ENCODE measurements around the gene SUMF1. TPM values are rescaled to one million over a fixed set of nuclear protein-coding genes. Genes with fewer than 3 reads are reported as not detected.
"Not testable (repeated sequence)": the region's sequence is repeated elsewhere in the genome, so short reads cannot be mapped to it uniquely, and the experiment has no call there.

The SUMF1 gene
- total RNA-seq, 1 donor from 2014 or later: 67.9 TPM

DNA sequence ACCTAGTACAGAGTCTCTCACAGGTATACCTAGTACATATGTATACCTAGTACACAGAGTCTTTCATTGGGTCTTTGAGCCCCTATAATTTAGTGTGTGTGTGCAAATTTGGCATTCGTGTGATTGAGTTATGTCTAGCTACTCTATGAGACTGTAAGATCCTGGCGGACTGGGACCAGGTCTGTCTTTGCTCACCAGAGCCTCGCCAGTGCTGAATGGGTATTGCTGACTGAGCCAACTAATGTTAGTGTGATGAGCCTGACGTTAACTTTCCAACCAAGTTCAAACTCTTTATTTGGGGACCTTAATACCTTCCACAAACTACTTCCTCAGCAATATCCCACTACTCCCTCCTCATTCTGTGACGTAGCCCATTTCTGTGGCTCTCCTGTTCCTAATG lies 128.3 kb downstream of the SUMF1 start:
- no peak for DNase-seq (ENCODE audit: low spot score)

DNA sequence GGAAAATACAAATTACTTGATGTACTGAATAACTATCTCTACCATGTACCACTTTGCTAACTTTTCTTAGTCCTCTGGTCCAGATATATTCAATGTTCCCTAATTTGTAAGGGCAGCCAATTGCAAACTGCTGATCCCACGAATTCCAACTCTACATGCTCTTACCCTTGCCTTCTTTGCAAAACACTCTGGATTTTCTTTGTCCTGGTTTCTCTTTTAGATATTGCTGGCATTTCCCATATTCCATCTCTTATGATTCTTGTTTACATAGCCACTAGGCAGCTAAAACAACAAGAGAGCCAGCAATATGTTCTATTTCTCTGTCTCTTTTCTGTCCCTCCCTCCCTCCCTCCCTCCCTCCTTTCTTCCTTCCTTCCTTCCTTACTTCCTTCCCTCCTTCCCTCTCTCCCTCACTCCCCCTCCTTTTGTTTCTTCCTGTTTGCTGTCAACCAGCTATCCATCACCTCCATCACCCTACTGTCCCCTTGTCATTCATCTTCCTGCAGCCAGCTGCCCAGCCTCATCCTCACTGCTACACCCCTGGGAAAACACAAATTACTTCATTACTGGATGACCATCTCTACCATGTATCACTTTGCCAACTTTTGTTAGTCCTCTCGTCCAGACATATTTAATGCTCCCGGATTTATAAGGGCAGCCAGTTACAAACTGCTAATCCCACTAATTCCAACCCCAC lies 130.1 kb downstream of the SUMF1 start:
- no peak for DNase-seq (ENCODE audit: low spot score)

- DNase-seq (ENCODE audit: low spot score): no peak
These were observed 131.1 kb downstream of the SUMF1 start for GRCh38 chr3:4335840-4336562.

GRCh38 chr3:4334548-4334947 lies 132.5 kb downstream of the SUMF1 start:
- DNase-seq (ENCODE audit: low spot score): no peak

- DNase-seq (ENCODE audit: low spot score): no peak
These were observed 134.1 kb downstream of the SUMF1 start for GRCh38 chr3:4332991-4333390.

DNA sequence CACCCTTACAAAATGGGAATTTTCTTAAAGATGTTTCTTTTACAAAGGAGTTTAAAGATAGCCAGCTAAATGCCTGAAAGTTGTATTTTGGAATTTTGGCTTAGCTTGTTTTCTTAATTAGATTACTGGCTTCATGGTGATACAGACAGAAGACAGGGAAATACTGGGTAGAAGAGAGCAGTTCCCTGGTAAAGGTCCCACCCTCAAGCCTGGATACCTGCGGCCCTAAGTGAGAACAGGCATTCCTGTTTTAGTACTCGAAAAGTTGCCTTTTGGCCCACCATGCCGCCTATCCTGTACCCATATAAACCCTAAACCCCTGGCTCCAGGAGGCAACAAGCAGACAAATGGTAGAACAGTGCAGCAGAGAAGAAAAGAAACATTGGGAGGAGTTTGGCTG lies 134.5 kb downstream of the SUMF1 start:
- DNase-seq (ENCODE audit: low spot score): no peak

DNA sequence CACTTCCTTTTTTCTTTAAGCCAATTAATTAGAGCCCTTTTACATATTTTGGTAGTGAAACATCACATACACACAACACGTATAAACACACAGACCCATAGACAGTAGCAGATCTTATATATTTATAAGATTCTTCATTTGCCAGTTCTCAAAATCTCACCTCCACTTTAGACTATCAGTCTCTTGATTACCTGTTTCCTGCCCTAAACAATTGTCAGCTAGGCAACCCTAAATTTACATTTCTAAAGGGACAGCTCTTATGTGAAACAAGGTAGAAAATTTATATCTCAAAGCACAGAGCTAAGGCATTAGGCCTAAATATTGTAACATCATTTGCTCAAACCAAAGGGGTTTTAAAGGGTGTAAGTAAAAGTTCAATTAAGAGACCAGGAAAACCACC lies 135.0 kb downstream of the SUMF1 start:
- DNase-seq (ENCODE audit: low spot score): no peak

GRCh38 chr3:4329806-4330205 lies 137.3 kb downstream of the SUMF1 start:
- not testable (repeated sequence) for DNase-seq (ENCODE audit: low spot score)

DNA sequence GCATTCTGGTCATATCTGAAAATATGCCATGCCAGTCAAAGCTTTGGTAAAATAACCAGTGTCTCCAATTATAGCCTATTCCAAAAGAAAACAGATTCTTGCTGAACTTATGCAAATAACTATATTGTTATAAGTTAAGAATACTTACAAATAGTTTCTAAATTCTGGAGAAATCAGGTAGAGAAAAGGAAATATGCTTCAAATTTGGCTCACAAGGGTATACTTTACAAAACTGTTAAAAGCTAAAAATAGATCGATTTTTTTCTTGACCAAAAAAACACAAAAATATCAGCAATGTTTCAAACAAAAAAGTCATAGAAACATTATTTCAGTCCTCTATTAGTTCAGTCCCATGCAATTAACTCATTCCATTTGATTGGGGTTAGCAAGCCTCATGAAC lies 140.2 kb downstream of the SUMF1 start:
- no peak for DNase-seq (ENCODE audit: low spot score)

DNA sequence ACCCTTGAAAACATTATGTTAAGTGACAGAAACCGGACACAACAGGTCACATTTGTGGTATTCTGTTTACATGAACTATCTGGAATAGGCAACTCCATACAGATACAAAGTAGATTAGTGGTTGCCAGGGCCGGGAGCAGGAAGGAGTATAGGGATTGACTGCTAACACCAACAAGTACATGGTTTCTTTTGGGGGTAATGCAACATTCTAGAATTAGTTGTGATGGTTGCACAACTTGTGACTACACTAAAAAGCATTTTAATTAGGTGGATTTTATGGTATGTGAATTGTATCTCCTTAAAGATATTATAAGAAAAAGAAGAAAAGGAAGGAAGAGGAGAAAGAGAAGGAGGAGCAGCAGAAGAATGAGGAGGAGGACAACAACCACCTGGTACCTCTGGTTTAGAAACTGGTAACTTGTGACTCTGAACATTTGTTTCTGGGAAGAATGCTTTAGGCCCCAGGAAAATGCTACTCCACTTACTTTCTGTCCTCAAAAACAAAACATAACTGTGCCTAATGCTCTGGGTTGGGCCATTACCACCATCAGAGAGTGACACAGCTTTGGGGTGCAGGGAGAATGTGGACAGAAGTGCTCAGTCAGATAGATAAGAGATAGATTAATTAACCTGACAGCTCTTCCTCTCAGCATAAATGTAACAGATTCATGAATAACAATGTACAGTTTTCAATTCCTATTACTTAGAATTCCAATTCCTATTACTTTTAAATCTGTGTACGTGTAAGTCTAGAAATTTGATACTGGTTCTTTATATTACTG lies 143.6 kb downstream of the SUMF1 start:
- DNase-seq (ENCODE audit: low spot score): no peak

- DNase-seq (ENCODE audit: low spot score): peak; percentile 69
These were observed 144.4 kb downstream of the SUMF1 start for GRCh38 chr3:4322635-4323034.

GRCh38 chr3:4321732-4322131 lies 145.3 kb downstream of the SUMF1 start:
- DNase-seq (ENCODE audit: low spot score): no peak

DNA sequence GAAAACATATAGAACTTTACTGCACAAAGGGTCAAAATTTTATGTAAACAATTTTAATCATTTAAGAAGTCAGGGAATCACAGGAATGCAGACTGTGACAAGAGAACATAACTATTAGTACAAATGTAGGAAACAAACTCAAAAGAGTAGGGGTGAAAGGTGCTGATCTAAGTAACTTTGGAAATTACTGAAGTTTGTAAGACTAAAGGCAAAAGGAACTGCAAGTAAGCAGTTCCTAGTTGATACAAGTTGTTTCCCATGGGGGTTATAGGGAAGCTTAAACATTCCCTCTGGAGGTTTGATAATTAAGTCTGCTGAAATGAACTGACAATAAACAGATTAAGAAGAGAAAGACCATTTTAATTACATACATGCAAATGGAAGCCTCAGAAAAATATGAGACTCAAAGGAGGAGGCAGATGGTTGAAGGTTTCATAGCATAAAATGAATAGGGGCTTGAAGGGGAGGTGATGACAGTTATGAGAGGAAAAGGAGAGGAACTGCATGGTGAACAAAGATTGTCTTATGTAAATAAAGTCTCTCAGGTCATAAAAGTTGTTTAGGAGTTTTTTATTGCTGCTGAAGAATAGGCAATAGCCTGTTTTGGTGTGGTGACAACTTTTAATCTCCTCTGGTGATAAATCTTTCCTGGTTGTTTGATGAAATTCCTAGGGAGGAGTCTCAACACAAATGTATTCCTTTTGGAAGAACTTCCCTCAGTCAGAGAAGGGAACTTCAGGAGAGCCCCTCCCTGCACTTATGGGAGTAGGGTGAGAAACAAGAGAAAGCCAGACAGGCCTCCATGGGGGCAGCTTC lies 146.8 kb downstream of the SUMF1 start:
- DNase-seq (ENCODE audit: low spot score): no peak

DNA sequence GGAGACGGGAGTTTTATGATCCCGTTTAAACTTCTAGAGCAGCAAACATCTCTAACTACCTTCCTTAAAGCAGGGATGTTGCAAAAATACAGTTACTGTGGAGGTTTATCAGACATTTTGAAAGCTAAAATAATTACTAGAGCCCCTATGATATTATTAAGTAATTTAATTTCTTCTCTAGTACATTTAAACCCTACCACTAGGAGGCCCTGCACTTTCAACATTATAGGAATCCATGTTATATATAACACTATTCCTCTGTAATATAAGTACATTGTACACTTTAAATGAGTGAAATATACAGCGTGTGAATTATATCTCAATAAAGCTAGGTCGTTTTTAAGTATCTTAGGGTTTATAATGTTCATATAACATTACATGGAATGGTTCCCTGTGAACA lies 152.4 kb downstream of the SUMF1 start:
- no peak for DNase-seq (ENCODE audit: low spot score)

DNA sequence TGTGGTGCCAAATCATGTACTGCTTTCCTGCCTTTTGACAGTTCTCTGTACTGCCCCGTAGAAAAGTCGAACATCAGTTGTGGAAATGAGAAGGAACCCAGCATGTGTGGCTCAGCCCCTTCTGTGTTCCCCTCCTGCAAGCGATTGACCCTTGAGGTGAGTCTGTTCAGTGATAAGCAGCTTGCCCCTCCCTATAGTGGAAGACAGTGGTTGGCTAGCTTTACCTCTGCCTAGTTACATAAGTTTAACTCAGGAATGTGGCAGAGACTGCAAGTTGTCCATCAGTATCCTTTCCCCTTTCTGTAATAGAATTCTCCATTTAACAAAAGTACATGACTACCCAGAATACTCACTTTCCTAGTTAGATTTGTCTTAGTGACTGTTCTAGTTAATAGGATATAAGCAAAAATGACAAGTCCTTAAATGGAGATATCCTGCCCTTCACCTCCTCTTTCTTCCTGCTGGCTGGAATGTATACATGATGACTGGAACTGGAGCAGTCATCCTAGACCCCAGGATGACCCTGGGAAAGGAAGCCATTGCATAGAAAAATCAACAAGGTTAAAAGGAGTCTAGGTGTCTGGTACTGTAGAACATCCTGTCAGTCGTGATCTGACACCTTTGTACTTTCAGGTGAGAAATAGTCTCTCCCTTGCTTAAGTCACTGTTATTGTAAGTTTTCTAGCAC lies 153.3 kb downstream of the SUMF1 start:
- DNase-seq (ENCODE audit: low spot score): no peak

GRCh38 chr3:4311496-4311895 lies 155.6 kb downstream of the SUMF1 start:
- DNase-seq (ENCODE audit: low spot score): no peak

Other genes starting within 250 kb of the SUMF1 start
- 42.4 TPM for gene SETMAR, start 163.9 kb downstream of the SUMF1 start, total RNA-seq (ENCODE audit: insufficient read depth, low replicate concordance)
- gene ITPR1, start 26.1 kb upstream of the SUMF1 start, total RNA-seq (ENCODE audit: insufficient read depth, low replicate concordance): 251 TPM